ENCODE data around the gene TUBGCP5. TPM values are rescaled to one million over a fixed set of nuclear protein-coding genes. Genes with fewer than 3 reads are reported as not detected.

Gene TUBGCP5
- total RNA-seq, 1 donor from 2014 or later, result 15.7 TPM

DNA sequence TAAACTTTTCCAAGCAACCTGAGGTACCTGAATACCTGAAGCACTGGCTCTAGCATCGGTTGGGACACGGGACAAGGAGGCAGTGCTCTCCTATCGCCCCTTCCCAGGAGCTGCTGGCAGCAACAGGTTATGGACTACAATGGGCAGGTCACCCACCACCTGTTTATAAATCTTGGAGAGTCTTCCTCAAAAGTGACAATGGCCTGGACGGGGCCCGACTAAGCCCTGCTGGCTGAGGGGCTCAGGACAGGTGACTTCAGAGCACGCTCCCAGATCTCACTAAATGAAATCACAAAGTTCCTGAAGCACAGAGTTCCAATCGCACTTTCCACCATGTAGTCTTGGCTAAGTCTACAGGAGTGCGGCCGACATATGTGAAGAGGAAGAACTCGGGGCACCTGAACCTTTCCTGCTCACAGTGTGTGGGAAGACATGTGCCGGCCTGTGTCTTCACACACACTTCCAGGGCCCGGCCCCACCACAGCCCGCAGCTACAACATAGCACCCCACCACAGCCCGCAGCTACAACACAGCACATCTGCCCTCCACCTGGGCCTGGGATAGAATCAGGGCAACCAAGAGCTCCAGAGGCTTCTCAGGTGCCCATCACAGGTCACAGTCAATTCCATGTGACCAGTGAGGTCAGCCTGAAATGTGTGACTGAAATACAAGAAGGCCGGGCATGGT, 72.1 kb downstream of the TUBGCP5 start:
- Mint-ChIP-seq H3K27me3 (ENCODE audit: unreplicated experiment) (peaks cover 12% of the 10 kb centered on the region), H3K36me3 (ENCODE audit: low read depth, unreplicated experiment) (peaks cover 4% of the 10 kb centered on the region), H3K27ac (ENCODE audit: unreplicated experiment) (no peak overlapping the region)

DNA sequence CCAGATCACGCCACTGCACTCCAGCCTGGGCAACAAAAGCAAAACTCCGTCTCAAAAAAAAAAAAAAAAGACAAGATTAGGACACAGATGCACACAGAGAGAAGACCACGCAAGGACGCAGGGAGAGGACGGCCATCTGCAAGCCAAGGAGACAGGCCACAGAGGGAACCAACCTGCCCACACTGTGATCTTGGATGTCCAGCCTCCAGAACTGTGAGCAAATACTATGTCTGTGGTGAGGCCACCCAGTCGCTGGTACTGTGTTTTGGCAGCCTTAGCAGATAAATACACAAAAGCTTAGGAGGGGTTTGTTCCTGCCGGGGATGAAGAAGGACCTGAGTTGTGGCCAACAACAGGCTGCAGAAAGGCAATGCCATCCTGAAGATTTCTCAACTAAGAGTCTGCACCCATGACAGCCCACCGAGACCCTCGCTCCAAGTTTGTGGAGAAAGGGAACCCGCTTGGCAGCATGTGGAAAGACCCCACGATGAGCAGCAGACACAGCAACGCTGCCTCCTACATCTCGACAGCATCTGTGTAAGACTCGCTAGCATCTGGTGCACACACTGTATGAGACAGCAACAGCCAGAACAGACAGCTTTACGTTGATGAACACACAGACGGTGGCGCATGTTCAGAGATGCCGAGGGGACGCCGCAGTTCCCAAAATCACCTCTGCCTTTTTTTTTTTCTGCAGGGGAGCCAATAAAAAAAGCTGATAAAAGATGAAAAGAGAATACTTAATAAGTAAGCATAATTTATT, 72.9 kb downstream of the TUBGCP5 start:
- H3K4me1 Mint-ChIP-seq (ENCODE audit: unreplicated experiment), result peaks cover 31% of the 10 kb centered on the region
- H3K27me3 Mint-ChIP-seq (ENCODE audit: unreplicated experiment), result peaks cover 12% of the 10 kb centered on the region
- TF ChIP-seq, protein P1, sequence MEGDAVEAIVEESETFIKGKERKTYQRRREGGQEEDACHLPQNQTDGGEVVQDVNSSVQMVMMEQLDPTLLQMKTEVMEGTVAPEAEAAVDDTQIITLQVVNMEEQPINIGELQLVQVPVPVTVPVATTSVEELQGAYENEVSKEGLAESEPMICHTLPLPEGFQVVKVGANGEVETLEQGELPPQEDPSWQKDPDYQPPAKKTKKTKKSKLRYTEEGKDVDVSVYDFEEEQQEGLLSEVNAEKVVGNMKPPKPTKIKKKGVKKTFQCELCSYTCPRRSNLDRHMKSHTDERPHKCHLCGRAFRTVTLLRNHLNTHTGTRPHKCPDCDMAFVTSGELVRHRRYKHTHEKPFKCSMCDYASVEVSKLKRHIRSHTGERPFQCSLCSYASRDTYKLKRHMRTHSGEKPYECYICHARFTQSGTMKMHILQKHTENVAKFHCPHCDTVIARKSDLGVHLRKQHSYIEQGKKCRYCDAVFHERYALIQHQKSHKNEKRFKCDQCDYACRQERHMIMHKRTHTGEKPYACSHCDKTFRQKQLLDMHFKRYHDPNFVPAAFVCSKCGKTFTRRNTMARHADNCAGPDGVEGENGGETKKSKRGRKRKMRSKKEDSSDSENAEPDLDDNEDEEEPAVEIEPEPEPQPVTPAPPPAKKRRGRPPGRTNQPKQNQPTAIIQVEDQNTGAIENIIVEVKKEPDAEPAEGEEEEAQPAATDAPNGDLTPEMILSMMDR (IDR thresholded peaks at IDR 0.05; ENCODE audit: unreplicated experiment), result no peak
- DNase-seq (ENCODE audit: low spot score), result no peak
- no peak overlapping the region for H3K27ac Mint-ChIP-seq (ENCODE audit: unreplicated experiment)
- no peak overlapping the region for H3K4me3 Mint-ChIP-seq (ENCODE audit: unreplicated experiment)
- no peaks in the 10 kb centered on the region for H3K9me3 Mint-ChIP-seq (ENCODE audit: unreplicated experiment)
- H3K36me3 Mint-ChIP-seq (ENCODE audit: low read depth, unreplicated experiment), result peaks cover 4% of the 10 kb centered on the region

More for the DNA sequence above, 72.1 kb downstream of the TUBGCP5 start:
- H3K4me3 Mint-ChIP-seq (ENCODE audit: unreplicated experiment), result no peak overlapping the region
- TF ChIP-seq, protein P1 (IDR thresholded peaks at IDR 0.05; ENCODE audit: unreplicated experiment), result no peak
- DNase-seq (ENCODE audit: low spot score), result no peak
- peaks cover 24% of the 10 kb centered on the region for H3K4me1 Mint-ChIP-seq (ENCODE audit: unreplicated experiment)
- H3K9me3 Mint-ChIP-seq (ENCODE audit: unreplicated experiment), result no peaks in the 10 kb centered on the region

DNA sequence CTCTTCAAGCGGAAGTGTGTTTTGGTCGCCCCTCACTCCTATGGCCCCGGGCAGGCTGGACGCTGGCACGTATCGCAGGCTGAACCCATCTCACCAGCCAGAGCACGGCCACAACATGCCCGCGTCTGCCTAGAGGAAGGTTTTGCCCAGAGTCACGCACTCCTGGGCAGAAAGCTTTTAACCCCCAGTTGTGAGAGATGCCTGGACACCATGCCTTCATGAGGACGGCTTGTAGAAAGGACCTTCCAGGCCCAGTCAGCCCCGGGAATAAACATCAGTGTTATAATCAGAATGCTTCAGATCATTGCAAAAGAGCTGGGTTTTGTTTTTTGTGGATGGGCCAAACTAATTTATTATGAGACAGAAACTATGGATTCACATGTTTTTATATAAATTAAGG, 75.7 kb downstream of the TUBGCP5 start:
- no peak overlapping the region for H3K27ac Mint-ChIP-seq (ENCODE audit: unreplicated experiment)
- peaks cover 4% of the 10 kb centered on the region for H3K36me3 Mint-ChIP-seq (ENCODE audit: low read depth, unreplicated experiment)
- DNase-seq (ENCODE audit: low spot score), result no peak
- TF ChIP-seq, protein P1 (IDR thresholded peaks at IDR 0.05; ENCODE audit: unreplicated experiment), result no peak
- H3K27me3 Mint-ChIP-seq (ENCODE audit: unreplicated experiment), result peaks cover 13% of the 10 kb centered on the region
- H3K4me3 Mint-ChIP-seq (ENCODE audit: unreplicated experiment), result no peak overlapping the region
- H3K4me1 Mint-ChIP-seq (ENCODE audit: unreplicated experiment), result peaks cover 38% of the 10 kb centered on the region
- H3K9me3 Mint-ChIP-seq (ENCODE audit: unreplicated experiment), result no peaks in the 10 kb centered on the region

DNA sequence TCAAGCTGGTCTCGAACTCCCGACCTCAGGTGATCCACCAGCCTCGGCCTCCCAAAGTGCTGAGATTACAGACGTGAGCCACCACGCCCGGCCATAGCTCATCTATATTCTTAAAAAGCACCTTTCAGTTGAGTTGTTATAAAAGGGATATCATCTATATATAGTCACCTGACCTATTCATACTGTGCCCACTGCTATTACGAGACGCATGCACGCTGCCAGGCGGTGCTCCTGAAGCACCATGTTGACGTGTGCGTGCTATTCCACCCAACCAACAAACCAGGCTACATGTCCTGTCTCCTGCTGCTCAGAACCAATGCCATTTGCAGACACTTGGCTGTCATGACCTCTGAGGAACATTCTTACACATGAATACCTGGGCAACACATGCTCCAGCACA, 76.8 kb downstream of the TUBGCP5 start:
- TF ChIP-seq, protein P1 (IDR thresholded peaks at IDR 0.05; ENCODE audit: unreplicated experiment), result no peak
- no peak for DNase-seq (ENCODE audit: low spot score)
- Mint-ChIP-seq H3K4me1 (ENCODE audit: unreplicated experiment) (peaks cover 38% of the 10 kb centered on the region), H3K9me3 (ENCODE audit: unreplicated experiment) (no peaks in the 10 kb centered on the region), H3K27ac (ENCODE audit: unreplicated experiment) (no peak overlapping the region), H3K36me3 (ENCODE audit: low read depth, unreplicated experiment) (peaks cover 4% of the 10 kb centered on the region), H3K4me3 (ENCODE audit: unreplicated experiment) (no peak overlapping the region), H3K27me3 (ENCODE audit: unreplicated experiment) (peaks cover 13% of the 10 kb centered on the region)

DNA sequence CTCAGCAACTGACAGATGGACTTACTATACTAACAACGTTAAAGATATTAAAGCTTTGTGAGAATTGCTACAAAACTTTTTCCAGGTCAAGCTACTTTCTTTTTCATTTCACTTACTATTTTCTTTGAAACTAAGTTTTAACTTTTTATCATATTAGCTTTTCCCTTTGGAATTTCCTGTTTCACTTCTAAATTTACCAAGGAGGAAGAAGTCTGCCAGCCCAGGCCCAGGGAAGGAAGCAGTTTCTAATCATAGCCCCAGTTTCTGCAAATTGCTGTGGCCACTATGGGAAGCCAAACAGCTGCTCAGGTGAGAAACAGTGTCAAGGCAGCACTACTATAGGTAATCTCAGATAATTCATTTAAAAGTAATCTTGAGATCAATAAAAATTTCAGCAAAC, 77.6 kb downstream of the TUBGCP5 start:
- Mint-ChIP-seq H3K27ac (ENCODE audit: unreplicated experiment) (peak overlapping the region; percentile 88), H3K27me3 (ENCODE audit: unreplicated experiment) (peaks cover 13% of the 10 kb centered on the region), H3K4me3 (ENCODE audit: unreplicated experiment) (peak overlapping the region; percentile 25), H3K36me3 (ENCODE audit: low read depth, unreplicated experiment) (peaks cover 4% of the 10 kb centered on the region), H3K4me1 (ENCODE audit: unreplicated experiment) (peaks cover 38% of the 10 kb centered on the region), H3K9me3 (ENCODE audit: unreplicated experiment) (no peaks in the 10 kb centered on the region)
- TF ChIP-seq, protein P1 (IDR thresholded peaks at IDR 0.05; ENCODE audit: unreplicated experiment), result no peak
- no peak for DNase-seq (ENCODE audit: low spot score)
